Endothelial cell of umbilical vein (primary cell): ENCODE measurements around the gene DCUN1D4. TPM values are rescaled to one million over a fixed set of nuclear protein-coding genes. Genes with fewer than 3 reads are reported as not detected.

Experiments used
- BruUV-seq: library from RNA; stranded (reverse); fragments of 400-500 nt; replicated peaks from 2 replicates; lab custom pipeline; 2021; lab: Mats Ljungman, UMichigan
- CTCF ChIA-PET: fragments of 300-600, 350-600 bp; sonication (Branson Sonifier 250); formaldehyde crosslinking; loops from one replicate; lab custom pipeline; 2021; ENCODE audit warnings: antibody characterized with exemption, inconsistent platforms; lab: Charles Lee
- POLR2A ChIA-PET: fragments of 300-600, 350-600 bp; sonication (Branson Sonifier 250); formaldehyde crosslinking; loops from one replicate; lab custom pipeline; 2021; ENCODE audit warnings: antibody characterized with exemption, inconsistent platforms; lab: Charles Lee
- DNase-seq: peaks from one replicate; pipeline ENCODE4 v3.0.0-alpha.2; 2011; ENCODE audit warnings: low read depth, low spot score
- FAIRE-seq: peaks from 2 replicates; lab custom pipeline; 2011; peaks lifted over from hg19 to GRCh38; lab: Jason Lieb, UNC
- H2AFZ ChIP-seq: 2 replicates; pipeline ENCODE4 v1.6.0; 2012; ENCODE audit warnings: low read depth, low read length, control low read depth, inconsistent platforms
- H3K27ac ChIP-seq: 2 replicates; pipeline ENCODE4 v1.5.1; 2011; ENCODE audit warnings: low read depth, mild to moderate bottlenecking, control low read depth, low read length, moderate library complexity; ENCODE audit not compliant: insufficient read depth
- H3K27me3 ChIP-seq, 2 experiments: 2 replicates each; pipeline versions ENCODE4 v1.6.0 to v1.6.1; 2011; ENCODE audit warnings: low read length in 2 of 2, mixed read lengths in 1 of 2; ENCODE audit not compliant: control insufficient read depth in 2 of 2, insufficient read depth in 2 of 2
- H3K36me3 ChIP-seq, 2 experiments: 2 replicates in 1 of 2; 3 replicates in 1 of 2; pipeline ENCODE4 v1.5.1; 2011; ENCODE audit warnings: low read length in 2 of 2, mild to moderate bottlenecking in 1 of 2, moderate library complexity in 1 of 2; ENCODE audit not compliant: control insufficient read depth in 2 of 2, insufficient read depth in 2 of 2; ENCODE audit errors: extremely low read depth in 1 of 2
- H3K4me1 ChIP-seq: 3 replicates; pipeline ENCODE4 v1.5.1; 2011; ENCODE audit warnings: mild to moderate bottlenecking, low read length; ENCODE audit not compliant: control insufficient read depth, insufficient read depth; ENCODE audit errors: extremely low read depth
- H3K4me2 ChIP-seq: 2 replicates; pipeline ENCODE4 v1.6.1; 2011; ENCODE audit warnings: low read length, control low read depth, mixed read lengths; ENCODE audit not compliant: insufficient read depth
- H3K4me3 ChIP-seq, 3 experiments: fragments of 200-600 bp in 1 of 3; sonication (generic), shearing (Covaris generic) in 1 of 3; replicated peaks in 1 of 3; 2 replicates each; pipeline ENCODE4 v1.5.1; 2011 to 2016; ENCODE audit warnings: control low read depth in 3 of 3, low read length in 3 of 3, mild to moderate bottlenecking in 2 of 3, inconsistent platforms in 1 of 3, low read depth in 1 of 3, moderate library complexity in 1 of 3; ENCODE audit not compliant: insufficient read depth in 1 of 3
- H3K79me2 ChIP-seq: 2 replicates; pipeline ENCODE4 v1.6.0; 2012; ENCODE audit warnings: low read length, inconsistent platforms; ENCODE audit not compliant: control insufficient read depth, insufficient read depth
- H3K9ac ChIP-seq: replicated peaks from 2 replicates; pipeline ENCODE3; 2011; ENCODE audit warnings: low read length, control low read depth; ENCODE audit not compliant: insufficient read depth; ENCODE audit errors: extremely low read depth
- H3K9me1 ChIP-seq: replicated peaks from 3 replicates; pipeline ENCODE4 v1.6.0; 2011; ENCODE audit warnings: mild to moderate bottlenecking, low read length; ENCODE audit not compliant: control insufficient read depth, insufficient read depth; ENCODE audit errors: extremely low read depth
- H3K9me3 ChIP-seq: replicated peaks from 2 replicates; pipeline ENCODE4 v1.5.1; 2012; ENCODE audit warnings: low read length, inconsistent platforms; ENCODE audit not compliant: control insufficient read depth, insufficient read depth
- H4K20me1 ChIP-seq: replicated peaks from 2 replicates; pipeline ENCODE3; 2011; ENCODE audit warnings: mild to moderate bottlenecking, low read length; ENCODE audit not compliant: control insufficient read depth, insufficient read depth; ENCODE audit errors: extremely low read depth
- EZH2 ChIP-seq: IDR thresholded peaks from 2 replicates; pipeline ENCODE4 v1.6.1; 2012; ENCODE audit warnings: borderline replicate concordance, low read depth, mild to moderate bottlenecking, moderate library complexity, low read length, inconsistent platforms; ENCODE audit not compliant: severe bottlenecking
- FOS ChIP-seq: IDR thresholded peaks from 2 replicates; pipeline ENCODE4 v1.6.1; 2011; ENCODE audit warnings: mild to moderate bottlenecking, low read length, moderate library complexity, borderline replicate concordance; ENCODE audit not compliant: insufficient read depth
- GATA2 ChIP-seq: IDR thresholded peaks from 2 replicates; pipeline ENCODE4 v1.7.0; 2011; ENCODE audit warnings: low read depth, mild to moderate bottlenecking, moderate library complexity, mixed read lengths, low read length; ENCODE audit not compliant: insufficient read length, insufficient read depth
- JUN ChIP-seq: IDR thresholded peaks from 2 replicates; pipeline ENCODE4 v1.6.1; 2011; ENCODE audit warnings: borderline replicate concordance, low read depth; ENCODE audit not compliant: insufficient read length, insufficient read depth
- MYC ChIP-seq: IDR thresholded peaks from one replicate; pipeline ENCODE4 v1.6.1; 2011; ENCODE audit warnings: mild to moderate bottlenecking, low read depth, low read length
- POLR2A ChIP-seq: IDR thresholded peaks from 2 replicates; pipeline ENCODE4 v1.6.1; 2012; ENCODE audit warnings: low read depth, mild to moderate bottlenecking, control low read depth, low read length
- POLR2AphosphoS5 ChIP-seq: IDR thresholded peaks from 2 replicates; pipeline ENCODE4 v1.6.1; 2012; ENCODE audit warnings: low read depth, mild to moderate bottlenecking, control low read depth, low read length, moderate library complexity; ENCODE audit not compliant: insufficient read depth
- dilution Hi-C: fragments of 300-500 bp; cut with MboI; formaldehyde crosslinking; loops from one replicate; pipeline ENCODE4 v1.15.0; 2019; ENCODE audit warnings: low sequenced_read_pairs; ENCODE audit not compliant: extremely low pct_ligation_motif_present
- intact Hi-C: fragments of 100-400 bp; cut with micrococcal nuclease; formaldehyde crosslinking; loops from one replicate; pipeline ENCODE4 v1.10.0; 2022
- polyA plus RNA-seq, 4 experiments: library from polyadenylated mRNA; depleted of rRNA in 3 of 4; stranded (reverse) in 3 of 4; unstranded in 1 of 4; fragments of >200 nt; gene quantifications; 2 replicates each; pipeline versions ENCODE4 v1.2.1 to v1.2.3, GENCODE V29; 2011 to 2012; ENCODE audit warnings: missing spikeins in 1 of 4
- total RNA-seq: library from RNA; stranded (reverse); gene quantifications from 2 replicates; pipeline ENCODE4 v1.2.3, GENCODE V29; 2021
- TF ChIP-seq, protein P1 (sequence below), 2 donors: IDR thresholded peaks; 1 replicate in 1 of 2; 2 replicates in 1 of 2; pipeline ENCODE4 v1.5.1; 2011; ENCODE audit warnings: low read length in 2 of 2, mild to moderate bottlenecking in 2 of 2, moderate library complexity in 2 of 2, control low read depth in 1 of 2, inconsistent platforms in 1 of 2, low read depth in 1 of 2; ENCODE audit not compliant: insufficient read depth in 1 of 2; ENCODE audit errors: extremely low read depth in 1 of 2
- TF ChIP-seq, protein P2 (sequence below): IDR thresholded peaks from 2 replicates; pipeline ENCODE4 v1.6.1; 2011; ENCODE audit not compliant: insufficient read depth, insufficient read length

Gene DCUN1D4
- total and polyA plus RNA-seq, 2 donors (not counting 3 experiments of a cell fraction or from before 2014, with no cell fraction given), result 24.8 to 50.6 TPM

DNA sequence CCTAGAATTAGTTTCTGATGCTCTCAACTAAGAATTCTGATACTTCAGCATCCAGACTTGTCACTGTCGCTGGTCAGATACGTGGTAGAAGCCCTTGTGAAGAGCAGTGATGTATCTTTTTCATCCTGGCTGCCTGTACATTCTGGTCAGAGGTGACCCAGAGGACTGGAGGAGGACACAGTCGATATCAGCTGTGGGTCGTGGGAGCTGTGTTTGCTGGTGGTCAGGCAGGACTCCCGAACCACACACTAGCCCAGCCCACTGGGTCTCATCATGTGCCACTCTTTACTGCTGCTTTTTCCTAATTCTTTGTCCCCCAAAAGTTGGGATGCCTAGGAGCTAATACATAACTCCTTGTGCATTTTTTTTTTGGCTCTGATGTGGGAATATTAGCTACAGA, 6.5 kb downstream of the DCUN1D4 start:
- FAIRE-seq (no peak), DNase-seq (no peak)
- dilution Hi-C loops (no loop called here), intact Hi-C loops (no loop called here)
- no peak for TF ChIP-seq MYC
- TF ChIP-seq POLR2AphosphoS5, result no peak
- BruUV-seq, result no TSS peak
- no peaks in the 10 kb centered on the region for H3K9me3 ChIP-seq
- no peak overlapping the region for H3K4me2 ChIP-seq
- no peak overlapping the region for H3K4me3 ChIP-seq
- POLR2A ChIA-PET, result no interaction called here
- no peak overlapping the region for H3K9ac ChIP-seq
- H3K27ac ChIP-seq, result no peak overlapping the region
- no peaks in the 10 kb centered on the region for H3K9me1 ChIP-seq
- peaks cover 5% of the 10 kb centered on the region for H3K4me1 ChIP-seq
- no peaks in the 10 kb centered on the region for H4K20me1 ChIP-seq
- no peak overlapping the region for H2AFZ ChIP-seq
- no peaks in the 10 kb centered on the region for H3K27me3 ChIP-seq
- peaks cover 82% of the 10 kb centered on the region for H3K79me2 ChIP-seq
- CTCF ChIA-PET, result no interaction called here
- peaks cover 0 to 3% of the 10 kb centered on the region in 2 experiments for H3K36me3 ChIP-seq

GRCh38 chr4:51850294-51850693, 7.3 kb downstream of the DCUN1D4 start:
- H3K4me2 ChIP-seq, result no peak overlapping the region
- TF ChIP-seq, protein P1, sequence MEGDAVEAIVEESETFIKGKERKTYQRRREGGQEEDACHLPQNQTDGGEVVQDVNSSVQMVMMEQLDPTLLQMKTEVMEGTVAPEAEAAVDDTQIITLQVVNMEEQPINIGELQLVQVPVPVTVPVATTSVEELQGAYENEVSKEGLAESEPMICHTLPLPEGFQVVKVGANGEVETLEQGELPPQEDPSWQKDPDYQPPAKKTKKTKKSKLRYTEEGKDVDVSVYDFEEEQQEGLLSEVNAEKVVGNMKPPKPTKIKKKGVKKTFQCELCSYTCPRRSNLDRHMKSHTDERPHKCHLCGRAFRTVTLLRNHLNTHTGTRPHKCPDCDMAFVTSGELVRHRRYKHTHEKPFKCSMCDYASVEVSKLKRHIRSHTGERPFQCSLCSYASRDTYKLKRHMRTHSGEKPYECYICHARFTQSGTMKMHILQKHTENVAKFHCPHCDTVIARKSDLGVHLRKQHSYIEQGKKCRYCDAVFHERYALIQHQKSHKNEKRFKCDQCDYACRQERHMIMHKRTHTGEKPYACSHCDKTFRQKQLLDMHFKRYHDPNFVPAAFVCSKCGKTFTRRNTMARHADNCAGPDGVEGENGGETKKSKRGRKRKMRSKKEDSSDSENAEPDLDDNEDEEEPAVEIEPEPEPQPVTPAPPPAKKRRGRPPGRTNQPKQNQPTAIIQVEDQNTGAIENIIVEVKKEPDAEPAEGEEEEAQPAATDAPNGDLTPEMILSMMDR (IDR thresholded peaks at IDR 0.05; ENCODE audit: extremely low read depth in 1 of 2, insufficient read depth in 1 of 2, low read depth in 1 of 2, low read length in 2 of 2), result no peak
- TF ChIP-seq FOS (no peak), MYC (no peak), GATA2 (no peak), JUN (no peak), POLR2AphosphoS5 (no peak), POLR2A (no peak), EZH2 (no peak)
- TF ChIP-seq, protein P2, sequence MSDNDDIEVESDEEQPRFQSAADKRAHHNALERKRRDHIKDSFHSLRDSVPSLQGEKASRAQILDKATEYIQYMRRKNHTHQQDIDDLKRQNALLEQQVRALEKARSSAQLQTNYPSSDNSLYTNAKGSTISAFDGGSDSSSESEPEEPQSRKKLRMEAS, result no peak
- no TSS peak for BruUV-seq
- POLR2A ChIA-PET, result no interaction called here
- FAIRE-seq (no peak), DNase-seq (no peak)
- H3K79me2 ChIP-seq, result peaks cover 83% of the 10 kb centered on the region
- H3K27ac ChIP-seq, result no peak overlapping the region
- H3K9me1 ChIP-seq, result no peaks in the 10 kb centered on the region
- no peaks in the 10 kb centered on the region for H3K9me3 ChIP-seq
- H2AFZ ChIP-seq, result no peak overlapping the region
- no peak overlapping the region for H3K4me3 ChIP-seq
- H4K20me1 ChIP-seq, result no peaks in the 10 kb centered on the region
- intact Hi-C loops (no loop called here), dilution Hi-C loops (no loop called here)
- H3K9ac ChIP-seq, result no peak overlapping the region
- CTCF ChIA-PET, result no interaction called here
- peaks cover 0 to 3% of the 10 kb centered on the region in 2 experiments for H3K36me3 ChIP-seq
- H3K4me1 ChIP-seq, result peaks cover 1% of the 10 kb centered on the region
- H3K27me3 ChIP-seq, result no peaks in the 10 kb centered on the region
